ENCODE results near the gene MAP3K5. TPM values are rescaled to one million over a fixed set of nuclear protein-coding genes. Genes with fewer than 3 reads are reported as not detected.

The MAP3K5 gene
- total and polyA plus RNA-seq, 3 donors from 2014 or later = 21.3 to 55.3 (median 46.1) TPM

DNA sequence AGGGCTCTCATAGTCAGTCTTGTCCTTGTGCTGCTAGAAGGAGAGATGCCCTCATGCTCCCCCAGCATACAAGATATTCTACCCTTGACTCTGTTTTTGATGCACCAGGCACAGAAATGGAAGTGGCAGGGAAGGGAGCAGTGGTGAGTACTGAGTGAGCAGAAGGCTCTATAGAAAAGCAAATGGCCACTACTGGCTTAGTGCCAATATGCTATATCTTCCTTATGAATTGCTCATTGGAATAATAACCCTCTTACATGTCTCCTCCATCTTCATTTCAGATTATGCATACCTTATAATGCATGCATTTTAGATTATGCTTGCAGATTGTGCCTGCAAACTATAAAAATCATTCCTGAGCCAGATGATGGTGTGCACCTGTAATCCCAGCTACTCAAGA lies 82.8 kb downstream of the MAP3K5 start:
- no peak for TF ChIP-seq POLR2A (IDR thresholded peaks at IDR 0.05)
- Histone ChIP-seq H3K4me1 (peaks cover 3% of the 10 kb centered on the region), H3K4me3 (no peak overlapping the region), H3K9me3 (no peaks in the 10 kb centered on the region), H3K27ac (no peak overlapping the region), H3K36me3 (ENCODE audit: low read depth, missing control alignments) (no peaks in the 10 kb centered on the region), H3K27me3 (no peaks in the 10 kb centered on the region)
- intact Hi-C loops (cut with DNase I; ENCODE audit: low total_unique reads) = no loop called here
- DNase-seq = no peak

DNA sequence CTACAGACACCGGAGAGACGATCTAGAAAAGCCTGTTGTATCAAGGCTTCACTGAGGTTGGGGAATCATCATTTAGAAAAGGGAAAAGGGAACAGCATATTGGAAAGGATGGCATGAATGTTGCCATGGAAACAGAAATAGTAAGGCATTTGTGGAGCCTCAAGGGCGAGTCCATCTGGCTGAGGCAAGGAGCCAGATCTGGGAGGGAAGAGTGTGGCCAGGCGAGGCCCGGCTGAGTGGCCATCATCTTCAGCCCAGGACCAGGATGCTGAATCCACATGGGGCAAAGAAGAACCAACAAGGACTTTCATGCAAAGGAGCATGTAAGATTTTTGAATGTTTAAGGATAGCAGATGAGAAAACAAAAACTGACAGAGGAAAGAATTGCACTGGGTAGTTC lies 85.8 kb downstream of the MAP3K5 start:
- H3K27ac ChIP-seq = no peak overlapping the region
- no peaks in the 10 kb centered on the region for H3K27me3 ChIP-seq
- H3K36me3 ChIP-seq (ENCODE audit: low read depth, missing control alignments) = no peaks in the 10 kb centered on the region
- intact Hi-C loops (cut with DNase I; ENCODE audit: low total_unique reads) = no loop called here
- peaks cover 3% of the 10 kb centered on the region for H3K4me1 ChIP-seq
- no peak for TF ChIP-seq POLR2A (IDR thresholded peaks at IDR 0.05)
- TF ChIP-seq, protein P1, sequence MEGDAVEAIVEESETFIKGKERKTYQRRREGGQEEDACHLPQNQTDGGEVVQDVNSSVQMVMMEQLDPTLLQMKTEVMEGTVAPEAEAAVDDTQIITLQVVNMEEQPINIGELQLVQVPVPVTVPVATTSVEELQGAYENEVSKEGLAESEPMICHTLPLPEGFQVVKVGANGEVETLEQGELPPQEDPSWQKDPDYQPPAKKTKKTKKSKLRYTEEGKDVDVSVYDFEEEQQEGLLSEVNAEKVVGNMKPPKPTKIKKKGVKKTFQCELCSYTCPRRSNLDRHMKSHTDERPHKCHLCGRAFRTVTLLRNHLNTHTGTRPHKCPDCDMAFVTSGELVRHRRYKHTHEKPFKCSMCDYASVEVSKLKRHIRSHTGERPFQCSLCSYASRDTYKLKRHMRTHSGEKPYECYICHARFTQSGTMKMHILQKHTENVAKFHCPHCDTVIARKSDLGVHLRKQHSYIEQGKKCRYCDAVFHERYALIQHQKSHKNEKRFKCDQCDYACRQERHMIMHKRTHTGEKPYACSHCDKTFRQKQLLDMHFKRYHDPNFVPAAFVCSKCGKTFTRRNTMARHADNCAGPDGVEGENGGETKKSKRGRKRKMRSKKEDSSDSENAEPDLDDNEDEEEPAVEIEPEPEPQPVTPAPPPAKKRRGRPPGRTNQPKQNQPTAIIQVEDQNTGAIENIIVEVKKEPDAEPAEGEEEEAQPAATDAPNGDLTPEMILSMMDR (IDR thresholded peaks at IDR 0.05) = no peak
- H3K9me3 ChIP-seq = no peaks in the 10 kb centered on the region
- no peak overlapping the region for H3K4me3 ChIP-seq
- WGBS, 2 donors = 76 to 79% methylated on average over 5 of the region's 5 CpGs
- DNase-seq = no peak

DNA sequence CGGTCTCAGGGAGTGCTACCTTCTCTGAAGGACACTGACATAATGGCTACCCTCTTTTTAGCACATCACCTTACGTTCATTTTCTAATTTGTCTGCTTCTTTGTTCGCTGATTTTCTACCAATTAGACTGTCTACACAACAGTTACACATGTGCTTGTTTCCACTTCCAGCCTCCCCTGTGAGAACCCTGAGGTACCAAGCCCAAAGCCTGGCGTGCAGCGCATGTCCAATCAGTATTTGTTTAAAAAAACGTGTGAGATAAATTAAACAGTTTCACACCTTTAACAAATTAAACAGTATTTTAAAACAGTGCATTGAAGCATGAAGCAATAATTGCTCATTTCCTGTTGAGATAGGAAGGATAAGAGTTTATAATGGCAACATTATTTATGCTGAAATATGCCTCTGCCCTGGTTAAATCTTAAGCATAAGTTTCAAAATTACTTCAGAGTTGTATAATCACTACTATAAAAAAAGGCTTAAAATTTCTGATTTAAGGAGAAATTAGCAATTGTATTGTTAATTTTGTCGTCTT lies 88.9 kb downstream of the MAP3K5 start:
- Histone ChIP-seq H3K36me3 (ENCODE audit: low read depth, missing control alignments) (no peaks in the 10 kb centered on the region), H3K27ac (no peak overlapping the region), H3K4me3 (no peak overlapping the region), H3K27me3 (no peaks in the 10 kb centered on the region), H3K4me1 (no peaks in the 10 kb centered on the region), H3K9me3 (no peaks in the 10 kb centered on the region)
- WGBS, 2 donors = 89 to 90% methylated on average over 7 of the region's 7 CpGs
- intact Hi-C loops (cut with DNase I; ENCODE audit: low total_unique reads) = no loop called here
- TF ChIP-seq, protein P1 (IDR thresholded peaks at IDR 0.05) = no peak
- no peak for TF ChIP-seq POLR2A (IDR thresholded peaks at IDR 0.05)
- DNase-seq = no peak

DNA sequence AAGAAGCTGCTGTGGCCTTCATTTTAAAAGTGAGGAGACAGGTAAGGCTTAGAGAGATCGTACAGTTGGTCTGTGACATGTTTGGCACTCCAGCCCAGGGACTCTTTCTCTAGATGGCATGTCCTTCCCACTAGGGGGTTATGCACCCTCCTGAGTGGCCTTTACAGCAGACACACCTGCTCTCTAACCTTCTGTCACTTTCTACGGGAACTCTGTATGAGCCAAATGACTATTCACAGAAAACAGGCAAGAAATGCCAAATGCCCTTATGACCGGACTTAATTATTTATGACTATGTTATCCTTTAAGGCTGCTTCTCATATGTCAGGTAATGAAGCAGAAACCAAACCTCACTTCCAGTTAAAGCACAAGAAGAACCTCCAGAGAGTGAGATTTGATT lies 91.2 kb downstream of the MAP3K5 start:
- no peaks in the 10 kb centered on the region for H3K27me3 ChIP-seq
- intact Hi-C loops (cut with DNase I; ENCODE audit: low total_unique reads) = no loop called here
- no peak for DNase-seq
- TF ChIP-seq, protein P1 (IDR thresholded peaks at IDR 0.05) = no peak
- H3K36me3 ChIP-seq (ENCODE audit: low read depth, missing control alignments) = no peaks in the 10 kb centered on the region
- H3K4me3 ChIP-seq = no peak overlapping the region
- H3K27ac ChIP-seq = no peak overlapping the region
- H3K9me3 ChIP-seq = no peaks in the 10 kb centered on the region
- 77 to 80% methylated on average over 3 of the region's 3 CpGs for WGBS, 2 donors
- H3K4me1 ChIP-seq = peaks cover 7% of the 10 kb centered on the region

DNA sequence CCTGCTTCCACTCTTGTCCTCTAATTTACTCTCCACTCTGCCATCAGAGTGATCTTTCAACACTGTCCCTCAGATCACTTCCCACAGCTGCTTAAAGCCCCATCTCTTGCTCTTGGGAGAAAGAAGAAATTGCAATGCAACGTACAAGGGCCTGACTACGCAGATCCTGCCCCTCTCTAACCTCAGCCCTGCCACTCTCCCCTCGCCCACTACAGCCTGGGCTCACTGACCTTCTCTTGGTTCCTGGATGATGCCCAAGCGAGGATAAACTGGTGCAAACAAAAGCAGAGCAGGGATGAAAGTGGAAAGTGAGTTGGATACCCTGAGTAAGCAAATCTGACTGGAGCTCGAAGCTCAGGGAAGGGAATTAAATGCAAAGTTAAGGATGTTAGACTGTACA lies 92.9 kb downstream of the MAP3K5 start:
- no peak for DNase-seq
- Histone ChIP-seq H3K27ac (no peak overlapping the region), H3K27me3 (no peaks in the 10 kb centered on the region), H3K4me1 (peaks cover 22% of the 10 kb centered on the region), H3K4me3 (no peak overlapping the region), H3K36me3 (ENCODE audit: low read depth, missing control alignments) (no peaks in the 10 kb centered on the region), H3K9me3 (no peaks in the 10 kb centered on the region)
- intact Hi-C loops (cut with DNase I; ENCODE audit: low total_unique reads) = no loop called here
- WGBS, 2 donors = 82 to 85% methylated on average over 5 of the region's 5 CpGs
- TF ChIP-seq, protein P1 (IDR thresholded peaks at IDR 0.05) = no peak
- TF ChIP-seq POLR2A (IDR thresholded peaks at IDR 0.05) = no peak
